CD4-positive, alpha-beta T cell treated with Interferon gamma for 1 hour (primary cell): ENCODE measurements around the gene SLC2A11.
"Not testable (repeated sequence)": the region's sequence is repeated elsewhere in the genome, so short reads cannot be mapped to it uniquely, and the experiment has no call there.

ENCODE experiments used
- DNase-seq: peaks from one replicate; pipeline ENCODE4 v3.0.0-alpha.2; 2020

Gene SLC2A11

DNA sequence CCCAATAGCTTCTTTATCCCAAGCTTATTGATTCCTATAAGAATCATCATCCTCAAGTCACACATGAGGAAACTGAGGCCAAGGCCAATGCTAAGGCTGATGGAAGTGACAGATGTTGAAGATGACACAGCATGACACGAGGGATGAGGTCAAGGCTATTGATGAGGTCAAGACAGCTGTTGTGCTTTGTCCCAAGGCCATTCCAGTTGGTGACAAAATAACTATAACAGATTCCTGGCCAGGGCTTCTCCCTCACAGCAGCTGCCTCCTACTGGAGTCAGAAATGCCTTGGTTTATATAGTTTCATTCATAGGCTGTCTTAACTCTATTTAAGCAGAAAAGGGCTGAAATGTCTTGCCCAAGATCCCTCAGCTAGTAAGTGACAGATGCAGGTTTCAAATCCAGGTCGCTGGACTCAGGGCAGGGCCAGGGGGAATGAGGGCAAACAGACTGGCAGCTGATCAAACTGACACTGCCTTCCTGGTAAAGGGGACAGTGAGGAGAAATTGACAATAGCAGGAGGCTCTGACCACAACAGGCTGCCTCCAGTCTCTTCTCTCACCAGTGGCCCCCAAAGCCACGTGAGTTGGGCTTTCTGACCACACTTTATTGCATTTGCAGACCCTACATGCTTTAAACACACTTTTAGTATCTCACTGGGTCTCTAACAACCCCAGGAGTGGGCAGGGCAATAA lies 53.0 kb downstream of the SLC2A11 start:
- no peak for DNase-seq

DNA sequence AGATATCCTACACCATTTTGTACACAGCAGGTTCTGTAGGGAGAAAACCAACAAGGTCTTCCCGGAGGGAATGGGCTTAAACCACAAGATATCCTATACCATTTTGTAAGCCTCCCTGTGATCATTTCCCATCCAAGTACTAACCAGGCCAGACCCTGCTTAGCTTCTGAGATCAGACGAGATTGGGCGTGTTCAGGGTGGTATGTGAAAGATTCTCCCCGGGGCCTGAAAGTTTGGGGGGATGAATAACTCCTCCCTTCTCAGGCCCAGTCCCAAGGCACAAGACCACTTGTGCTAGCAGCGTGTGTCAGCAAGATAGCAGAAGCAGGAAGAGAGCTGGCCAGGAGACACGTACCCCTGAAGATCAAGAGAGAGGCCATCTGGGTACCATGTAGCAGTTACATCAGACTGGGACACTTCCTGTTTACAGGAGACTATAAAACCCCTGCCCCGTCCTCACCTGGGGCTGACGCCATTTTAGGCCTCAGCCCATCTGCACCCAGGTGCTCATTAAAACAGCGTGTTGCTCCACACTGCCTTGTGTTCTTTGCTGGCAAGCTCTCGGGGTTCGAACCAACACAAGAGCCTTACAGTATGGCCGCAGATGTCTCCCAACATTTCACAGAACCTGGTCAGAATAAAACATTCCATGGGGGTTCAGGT lies 53.8 kb downstream of the SLC2A11 start:
- no peak for DNase-seq

- DNase-seq, result no peak
Observed at GRCh38 chr22:23912293-23912903, 54.7 kb downstream of the SLC2A11 start.

GRCh38 chr22:23913306-23913660 lies 55.6 kb downstream of the SLC2A11 start:
- DNase-seq, result no peak

- DNase-seq, result peak; percentile 99
Observed at GRCh38 chr22:23913661-23914353, 56.1 kb downstream of the SLC2A11 start.

- DNase-seq, result no peak
Observed at GRCh38 chr22:23915290-23915689, 57.6 kb downstream of the SLC2A11 start.

- DNase-seq, result not testable (repeated sequence)
Observed at GRCh38 chr22:23920267-23920611, 62.6 kb downstream of the SLC2A11 start.

- not testable (repeated sequence) for DNase-seq
Observed at GRCh38 chr22:23921586-23922201, 64.0 kb downstream of the SLC2A11 start.

DNA sequence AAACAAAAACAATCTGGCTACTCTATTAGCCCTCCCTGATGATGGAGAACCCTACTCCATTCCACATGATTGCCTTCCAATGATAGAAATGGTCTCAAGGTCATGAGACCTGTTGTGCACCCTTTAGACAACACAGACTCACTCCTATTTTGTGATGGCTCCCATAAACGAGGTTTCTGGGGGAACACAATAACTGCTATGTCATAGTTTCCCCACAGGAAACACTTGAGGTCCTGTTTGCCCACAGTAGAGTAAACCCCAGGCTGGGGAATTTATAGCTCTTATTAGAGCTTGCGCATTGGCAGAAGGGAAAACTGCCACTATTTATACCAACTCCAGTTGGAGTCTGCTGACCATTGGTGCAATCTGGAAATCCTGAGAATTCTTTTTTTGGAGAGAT lies 65.2 kb downstream of the SLC2A11 start:
- DNase-seq, result no peak

GRCh38 chr22:23925020-23925606 lies 67.4 kb downstream of the SLC2A11 start:
- no peak for DNase-seq

- no peak for DNase-seq
Observed at GRCh38 chr22:23926561-23926960, 68.9 kb downstream of the SLC2A11 start.
